B cell (primary cell): ENCODE results near the gene ZNF462. TPM values are rescaled to one million over a fixed set of nuclear protein-coding genes. Genes with fewer than 3 reads are reported as not detected.

Experiments used
- ATAC-seq: fragments of 200-7000 bp; cut with Tn5 transposase; one replicate; pipeline ENCODE4 v1.10.0; 2021; ENCODE audit warnings: low read depth, mild to moderate bottlenecking, moderate number of reproducible peaks, moderate library complexity
- CTCF ChIA-PET: fragments of 350-600 bp; sonication (Branson Sonifier 250); formaldehyde crosslinking; loops from one replicate; lab custom pipeline; 2021; ENCODE audit warnings: antibody characterized with exemption, inconsistent platforms; lab: Charles Lee
- POLR2A ChIA-PET: fragments of 350-600 bp; sonication (Branson Sonifier 250); formaldehyde crosslinking; loops from one replicate; lab custom pipeline; 2021; ENCODE audit warnings: antibody characterized with exemption; lab: Charles Lee
- DNase-seq: peaks from one replicate; pipeline ENCODE4 v3.0.0; 2013
- H2AFZ ChIP-seq: 2 replicates; pipeline ENCODE4 v1.6.1; 2012; ENCODE audit warnings: mild to moderate bottlenecking, low read depth, low read length; ENCODE audit not compliant: insufficient read depth, poor library complexity, severe bottlenecking
- H3K27ac ChIP-seq, 2 donors: 1 replicate in 1 of 2; 2 replicates in 1 of 2; pipeline ENCODE4 v1.5.1; 2012 to 2013; ENCODE audit warnings: low read length in 2 of 2, mild to moderate bottlenecking in 2 of 2, moderate library complexity in 1 of 2
- H3K27me3 ChIP-seq, 4 experiments: fragments of 200-600 bp in 1 of 4; sonication (generic) in 1 of 4; replicated peaks in 1 of 4; 1 replicate in 2 of 4; 2 replicates in 2 of 4; pipeline versions ENCODE4 v1.6.1 to v1.7.0; 2013 to 2016; ENCODE audit warnings: low read length in 3 of 4, mild to moderate bottlenecking in 2 of 4, mixed read lengths in 1 of 4, moderate library complexity in 1 of 4; ENCODE audit not compliant: insufficient read depth in 4 of 4, control insufficient read depth in 3 of 4; ENCODE audit errors: control extremely low read depth in 1 of 4
- H3K36me3 ChIP-seq, 2 experiments: replicated peaks in 1 of 2; 1 replicate in 1 of 2; 2 replicates in 1 of 2; pipeline versions ENCODE4 v1.6.1 to v1.7.1; 2013; ENCODE audit warnings: low read length in 1 of 2; ENCODE audit not compliant: insufficient read depth in 2 of 2, control insufficient read depth in 1 of 2; ENCODE audit errors: control extremely low read depth in 1 of 2, extremely low read depth in 1 of 2
- H3K4me1 ChIP-seq, 2 donors: fragments of 200-600 bp in 1 of 2; sonication (generic) in 1 of 2; 1 replicate in 1 of 2; 2 replicates in 1 of 2; pipeline versions ENCODE4 v1.5.1 to v1.6.1; 2013 to 2017; ENCODE audit warnings: low read length in 2 of 2; ENCODE audit not compliant: control insufficient read depth in 2 of 2, insufficient read depth in 2 of 2
- H3K4me2 ChIP-seq: replicated peaks from 2 replicates; pipeline ENCODE3; 2012; ENCODE audit warnings: mild to moderate bottlenecking, low read depth, low read length; ENCODE audit not compliant: poor library complexity, severe bottlenecking
- H3K4me3 ChIP-seq, 5 experiments: fragments of 200-600 bp in 1 of 5; sonication (generic) in 1 of 5; 1 replicate in 3 of 5; 2 replicates in 2 of 5; pipeline versions ENCODE4 v1.5.1 to v1.7.0; 2011 to 2016; ENCODE audit warnings: low read length in 4 of 5, mild to moderate bottlenecking in 4 of 5, low read depth in 2 of 5, control low read depth in 1 of 5, moderate library complexity in 1 of 5; ENCODE audit not compliant: insufficient read depth in 1 of 5; ENCODE audit errors: control extremely low read depth in 1 of 5, extremely low read depth in 1 of 5
- H3K79me2 ChIP-seq: fragments of 200-600 bp; sonication (generic); one replicate; pipeline ENCODE4 v1.6.0; 2016; ENCODE audit warnings: low read length; ENCODE audit not compliant: control insufficient read depth, insufficient read depth
- H3K9ac ChIP-seq: fragments of 200-600 bp; sonication (generic); 2 replicates; pipeline ENCODE4 v1.6.1; 2017; ENCODE audit warnings: mild to moderate bottlenecking, low read length, moderate library complexity
- H3K9me3 ChIP-seq, 3 donors: one replicate each; pipeline versions ENCODE4 v1.6.1 to v1.7.1; 2013; ENCODE audit warnings: low read length in 2 of 3; ENCODE audit not compliant: control insufficient read depth in 2 of 3, insufficient read depth in 1 of 3; ENCODE audit errors: control extremely low read depth in 1 of 3
- H4K20me1 ChIP-seq: 2 replicates; pipeline ENCODE4 v1.6.0; 2012; ENCODE audit warnings: mild to moderate bottlenecking, low read length; ENCODE audit not compliant: insufficient read depth, control insufficient read depth, poor library complexity, severe bottlenecking
- H3K27ac Mint-ChIP-seq: one replicate; pipeline ENCODE4 v1.8.0; 2021; ENCODE audit warnings: mixed read lengths
- H3K27me3 Mint-ChIP-seq: one replicate; pipeline ENCODE4 v1.8.0; 2021; ENCODE audit warnings: mixed read lengths
- H3K4me1 Mint-ChIP-seq: one replicate; pipeline ENCODE4 v1.8.0; 2021; ENCODE audit warnings: mixed read lengths
- H3K4me3 Mint-ChIP-seq: one replicate; pipeline ENCODE4 v1.8.0; 2021; ENCODE audit warnings: mixed read lengths
- H3K9me3 Mint-ChIP-seq: one replicate; pipeline ENCODE4 v1.8.0; 2022; ENCODE audit warnings: mixed read lengths; ENCODE audit not compliant: insufficient read depth
- EZH2 ChIP-seq: IDR thresholded peaks from 2 replicates; pipeline ENCODE4 v1.6.1; 2012; ENCODE audit warnings: borderline replicate concordance, low read depth, mild to moderate bottlenecking, moderate library complexity, low read length; ENCODE audit not compliant: insufficient read depth, poor library complexity, severe bottlenecking
- WGBS: methylation state at CpG from one replicate; pipeline ENCODE4 v1.1.5; 2013; ENCODE audit warnings: missing lambda C conversion rate; ENCODE audit not compliant: insufficient coverage; 5-methylcytosine and 5-hydroxymethylcytosine counted together
- intact Hi-C: fragments of 100-400 bp; cut with micrococcal nuclease; formaldehyde crosslinking; loops from one replicate; pipeline ENCODE4 v1.10.0; 2022
- polyA plus RNA-seq: library from polyadenylated mRNA; depleted of rRNA; stranded (reverse); fragments of >200 nt; gene quantifications from 2 replicates; pipeline ENCODE4 v1.2.3, GENCODE V29; 2012
- total RNA-seq, 2 donors: library from RNA; stranded (reverse); fragments of 120-200 nt in 1 of 2; gene quantifications; 1 replicate in 1 of 2; 2 replicates in 1 of 2; pipeline versions ENCODE4 v1.2.3 to v1.2.4, GENCODE V29; 2013 to 2022
- TF ChIP-seq, protein P1 (sequence below): fragments of 200-600 bp; IDR thresholded peaks from one replicate; pipeline ENCODE4 v1.8.0; 2022; ENCODE audit warnings: antibody characterized with exemption, mild to moderate bottlenecking

Gene ZNF462
- total and polyA plus RNA-seq, 2 donors (not counting 1 experiment from before 2014, with no cell fraction given), result not detected

DNA sequence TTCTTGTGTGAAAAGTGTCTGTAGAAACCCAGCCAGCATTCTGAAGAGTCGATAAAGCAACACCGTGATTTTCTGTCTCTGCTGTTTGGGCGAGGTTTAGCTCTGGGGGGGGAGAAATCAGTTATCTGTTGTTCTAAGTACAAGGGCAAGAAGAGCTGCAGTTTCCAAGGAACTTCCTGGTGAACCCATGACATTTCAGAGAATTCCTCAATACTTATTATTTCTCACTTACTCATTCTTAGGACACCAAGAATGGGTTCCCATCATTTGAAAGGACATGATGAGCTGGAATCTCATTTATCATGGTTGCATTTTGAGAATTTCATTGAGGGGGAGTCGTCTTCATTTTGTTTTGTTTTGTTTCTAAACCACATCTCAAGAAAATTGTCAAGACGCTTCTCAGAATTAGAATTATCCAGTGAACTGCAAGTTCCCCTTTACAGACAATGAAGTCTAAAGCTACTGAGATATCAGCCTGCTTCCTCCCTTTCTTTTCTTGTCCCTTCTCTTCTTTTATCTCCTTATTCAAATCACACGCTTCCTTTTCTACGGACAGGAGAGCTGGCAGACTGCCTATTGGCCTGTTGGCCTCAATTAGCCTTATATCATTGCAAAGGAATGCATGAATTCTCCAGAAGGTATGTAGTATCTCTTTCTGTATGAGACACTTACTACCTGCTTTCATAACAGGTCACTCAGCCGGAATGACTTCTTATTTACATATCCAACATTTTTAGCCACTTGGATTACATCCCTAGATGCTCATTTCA, 53.7 kb downstream of the ZNF462 start:
- no peak overlapping the region for H3K4me3 ChIP-seq
- H3K36me3 ChIP-seq, result no peaks in the 10 kb centered on the region
- no peak overlapping the region for H3K4me2 ChIP-seq
- no peaks in the 10 kb centered on the region for H3K4me1 ChIP-seq
- no peak for DNase-seq
- no peaks in the 10 kb centered on the region for H3K9me3 ChIP-seq
- H3K9ac ChIP-seq, result no peak overlapping the region
- ATAC-seq, result no peak
- Mint-ChIP-seq H3K27me3 (no peaks in the 10 kb centered on the region), H3K4me3 (no peak overlapping the region), H3K4me1 (no peaks in the 10 kb centered on the region), H3K27ac (no peak overlapping the region), H3K9me3 (no peaks in the 10 kb centered on the region)
- WGBS, result 77% methylated on average over 4 of the region's 8 CpGs
- no peak for TF ChIP-seq EZH2
- TF ChIP-seq, protein P1, sequence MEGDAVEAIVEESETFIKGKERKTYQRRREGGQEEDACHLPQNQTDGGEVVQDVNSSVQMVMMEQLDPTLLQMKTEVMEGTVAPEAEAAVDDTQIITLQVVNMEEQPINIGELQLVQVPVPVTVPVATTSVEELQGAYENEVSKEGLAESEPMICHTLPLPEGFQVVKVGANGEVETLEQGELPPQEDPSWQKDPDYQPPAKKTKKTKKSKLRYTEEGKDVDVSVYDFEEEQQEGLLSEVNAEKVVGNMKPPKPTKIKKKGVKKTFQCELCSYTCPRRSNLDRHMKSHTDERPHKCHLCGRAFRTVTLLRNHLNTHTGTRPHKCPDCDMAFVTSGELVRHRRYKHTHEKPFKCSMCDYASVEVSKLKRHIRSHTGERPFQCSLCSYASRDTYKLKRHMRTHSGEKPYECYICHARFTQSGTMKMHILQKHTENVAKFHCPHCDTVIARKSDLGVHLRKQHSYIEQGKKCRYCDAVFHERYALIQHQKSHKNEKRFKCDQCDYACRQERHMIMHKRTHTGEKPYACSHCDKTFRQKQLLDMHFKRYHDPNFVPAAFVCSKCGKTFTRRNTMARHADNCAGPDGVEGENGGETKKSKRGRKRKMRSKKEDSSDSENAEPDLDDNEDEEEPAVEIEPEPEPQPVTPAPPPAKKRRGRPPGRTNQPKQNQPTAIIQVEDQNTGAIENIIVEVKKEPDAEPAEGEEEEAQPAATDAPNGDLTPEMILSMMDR, result no peak
- CTCF ChIA-PET, result no interaction called here
- H4K20me1 ChIP-seq, result no peaks in the 10 kb centered on the region
- no peak overlapping the region for H3K27ac ChIP-seq
- no peak overlapping the region for H2AFZ ChIP-seq
- H3K27me3 ChIP-seq, result no peaks in the 10 kb centered on the region
- POLR2A ChIA-PET, result no interaction called here
- intact Hi-C loops, result no loop called here
- H3K79me2 ChIP-seq, result no peaks in the 10 kb centered on the region

GRCh38 chr9:106918825-106919509, 56.0 kb downstream of the ZNF462 start:
- Histone ChIP-seq H3K27ac (no peak overlapping the region), H3K4me2 (no peak overlapping the region), H3K79me2 (no peaks in the 10 kb centered on the region), H3K4me1 (no peaks in the 10 kb centered on the region), H3K27me3 (no peaks in the 10 kb centered on the region), H4K20me1 (no peaks in the 10 kb centered on the region), H3K9ac (no peak overlapping the region), H2AFZ (no peak overlapping the region), H3K36me3 (no peaks in the 10 kb centered on the region), H3K9me3 (no peaks in the 10 kb centered on the region), H3K4me3 (no peak overlapping the region)
- no peak for DNase-seq
- 83% methylated on average over 2 of the region's 5 CpGs for WGBS
- Mint-ChIP-seq H3K27me3 (no peaks in the 10 kb centered on the region), H3K4me3 (no peak overlapping the region), H3K9me3 (no peaks in the 10 kb centered on the region), H3K4me1 (no peaks in the 10 kb centered on the region), H3K27ac (no peak overlapping the region)
- TF ChIP-seq, protein P1, result no peak
- TF ChIP-seq EZH2, result no peak
- ATAC-seq, result no peak
- ChIA-PET POLR2A (no interaction called here), CTCF (no interaction called here)
- intact Hi-C loops, result no loop called here
